BJ (cell line): ENCODE results near the gene PTGES3. TPM values are rescaled to one million over a fixed set of nuclear protein-coding genes. Genes with fewer than 3 reads are reported as not detected.

Experiments used
- CTCF ChIA-PET: fragments of 350-600 bp; formaldehyde crosslinking; extraction: SDS; loops from one replicate; lab custom pipeline; 2021; ENCODE audit warnings: antibody characterized with exemption, inconsistent platforms; lab: Yijun Ruan, JAX
- POLR2A ChIA-PET: fragments of 300-600 bp; sonication (Branson Sonifier 250); formaldehyde crosslinking; extraction: SDS; loops from one replicate; lab custom pipeline; 2021; ENCODE audit warnings: antibody characterized with exemption; lab: Charles Lee
- DNase-seq: peaks from one replicate; pipeline ENCODE4 v3.0.0-alpha.2; 2011; ENCODE audit warnings: low read depth
- H3K27me3 ChIP-seq: 2 replicates; pipeline ENCODE4 v1.6.0; 2011; ENCODE audit warnings: low read length; ENCODE audit not compliant: control insufficient read depth, insufficient read depth
- H3K36me3 ChIP-seq: 2 replicates; pipeline ENCODE4 v1.5.1; 2011; ENCODE audit warnings: low read length; ENCODE audit not compliant: control insufficient read depth, insufficient read depth
- H3K4me3 ChIP-seq: 2 replicates; pipeline ENCODE4 v1.5.1; 2011; ENCODE audit warnings: low read depth, mild to moderate bottlenecking, control low read depth, low read length
- CTCF ChIP-seq: IDR thresholded peaks from 2 replicates; pipeline ENCODE4 v1.5.1; 2011; ENCODE audit warnings: low read depth, mild to moderate bottlenecking, control low read depth, inconsistent platforms, low read length, moderate library complexity; ENCODE audit not compliant: insufficient read depth
- polyA plus RNA-seq: library from polyadenylated mRNA; depleted of rRNA; stranded (reverse); fragments of >200 nt; gene quantifications from 2 replicates; pipeline ENCODE4 v1.2.3, GENCODE V29; 2011

PTGES3 gene
- polyA plus RNA-seq, 1 experiment: 24.7 TPM

- CTCF ChIA-PET: interaction anchor here (0.9 to 5.2 kb wide), 4 partner anchors 22 to 119 kb away, joined by 3 to 41 read pairs (median 16); partner anchors contain the start of gene RBMS2
- H3K36me3 ChIP-seq: peaks cover 2% of the 10 kb centered on the region; the same call in 1 of the 2 replicates
- POLR2A ChIA-PET: no interaction called here
- no peaks in the 10 kb centered on the region for H3K27me3 ChIP-seq
- peak overlapping the region; percentile 14; the same call in 1 of the 2 replicates for H3K4me3 ChIP-seq
- TF ChIP-seq CTCF: no peak
- DNase-seq: no peak
These were observed 55.2 kb downstream of the PTGES3 start for GRCh38 chr12:56632701-56633467.

DNA sequence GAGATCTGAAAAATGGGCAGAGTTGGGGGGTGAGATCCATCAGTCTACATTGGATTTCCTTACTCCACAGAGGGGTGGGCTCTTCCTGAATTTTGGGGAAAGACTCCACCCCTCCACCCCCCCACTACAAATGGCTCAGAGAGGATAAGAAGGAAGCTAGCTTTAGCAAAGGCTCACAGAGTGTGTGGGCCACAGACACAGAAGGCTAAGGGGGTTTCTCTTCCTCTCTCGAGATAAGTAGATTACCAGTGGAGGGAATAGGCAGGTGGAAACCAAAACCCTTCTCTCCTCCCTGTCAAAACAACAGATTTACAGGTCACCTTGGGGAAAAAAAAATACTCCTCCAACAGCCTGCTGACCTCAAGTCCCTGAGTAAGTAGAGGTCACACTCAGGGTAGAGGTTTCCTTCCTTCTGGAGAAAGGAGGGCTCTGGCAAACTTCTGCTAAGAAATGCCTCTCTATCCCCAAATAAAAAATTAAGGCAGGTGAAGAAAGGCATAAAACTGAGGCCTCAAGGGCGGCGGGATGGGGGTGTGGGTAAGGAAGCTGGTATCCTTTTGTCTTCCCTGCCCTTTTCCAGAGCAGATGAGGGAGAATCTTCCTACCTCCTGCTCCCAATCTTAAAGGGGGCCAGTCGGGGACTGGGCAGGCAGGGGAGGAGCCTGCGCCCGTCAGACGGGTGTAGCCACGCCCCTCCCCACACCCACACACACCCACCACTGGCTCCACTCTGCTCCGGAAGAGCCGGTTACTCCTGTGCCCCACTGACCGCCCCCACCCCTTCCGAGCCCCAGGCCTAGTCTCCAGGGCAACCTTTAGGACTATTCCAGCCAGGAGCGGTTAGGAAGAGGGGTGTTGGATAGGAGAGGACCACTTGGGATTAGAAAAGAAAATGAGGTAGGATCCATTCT is 56.0 kb downstream of the PTGES3 start:
- Histone ChIP-seq H3K27me3 (no peaks in the 10 kb centered on the region), H3K4me3 (peak overlapping the region; percentile 14; the same call in 1 of the 2 replicates), H3K36me3 (peaks cover 2% of the 10 kb centered on the region; the same call in 1 of the 2 replicates)
- DNase-seq: no peak
- ChIA-PET CTCF (interaction anchor here (0.9 to 5.2 kb wide), 3 partner anchors 21 to 118 kb away, joined by 3 to 41 read pairs (median 4); partner anchors contain the start of gene RBMS2), POLR2A (no interaction called here)
- TF ChIP-seq CTCF: no peak

GRCh38 chr12:56630180-56630632 is 57.9 kb downstream of the PTGES3 start, which contains the start of gene BAZ2A:
Gene BAZ2A, minus strand, starts transcription at chr12:56630326. Its CDS starts 12,796 bp downstream, at chr12:56617530.
- DNase-seq: no peak
- no peak for TF ChIP-seq CTCF
- no peaks in the 10 kb centered on the region for H3K27me3 ChIP-seq
- ChIA-PET CTCF (no interaction called here), POLR2A (no interaction called here)
- peaks cover 2% of the 10 kb centered on the region; the same call in 1 of the 2 replicates for H3K36me3 ChIP-seq
- H3K4me3 ChIP-seq: peak within 1 kb of the TSS; percentile 94

- no peak for DNase-seq
- Histone ChIP-seq H3K4me3 (peak overlapping the region; percentile 94), H3K27me3 (no peaks in the 10 kb centered on the region), H3K36me3 (peaks cover 2% of the 10 kb centered on the region; the same call in 1 of the 2 replicates)
- no peak for TF ChIP-seq CTCF
- POLR2A ChIA-PET: no interaction called here
- CTCF ChIA-PET: interaction anchor here (1.0 to 1.3 kb wide), 4 partner anchors 12 to 36 kb away, joined by 3 to 5 read pairs (median 4); no protein-coding TSS in a partner anchor
These were observed 58.5 kb downstream of the PTGES3 start for GRCh38 chr12:56629459-56630179.
